BLaER1 (cell line): ENCODE results near the gene TSPAN9.

ENCODE experiments used
- H3K27ac ChIP-seq: shearing (Covaris generic); formaldehyde crosslinking; 2 replicates; pipeline ENCODE4 v1.8.1; 2022
- H3K27me3 ChIP-seq: shearing (Covaris generic); formaldehyde crosslinking; 2 replicates; pipeline ENCODE4 v1.8.1; 2022
- H3K36me3 ChIP-seq: shearing (Covaris generic); formaldehyde crosslinking; 2 replicates; pipeline ENCODE4 v1.8.1; 2022
- H3K4me1 ChIP-seq: shearing (Covaris generic); formaldehyde crosslinking; 2 replicates; pipeline ENCODE4 v1.8.1; 2022
- H3K4me2 ChIP-seq: shearing (Covaris generic); formaldehyde crosslinking; 2 replicates; pipeline ENCODE4 v1.8.1; 2022
- H3K4me3 ChIP-seq: shearing (Covaris generic); formaldehyde crosslinking; 2 replicates; pipeline ENCODE4 v1.8.1; 2022
- H3K9ac ChIP-seq: shearing (Covaris generic); formaldehyde crosslinking; 2 replicates; pipeline ENCODE4 v1.8.1; 2022
- H3K9me3 ChIP-seq: shearing (Covaris generic); formaldehyde crosslinking; 2 replicates; pipeline ENCODE4 v1.8.1; 2022
- H4K20me1 ChIP-seq: shearing (Covaris generic); formaldehyde crosslinking; 2 replicates; pipeline ENCODE4 v1.8.1; 2022
- Cebpa-rat ChIP-seq: shearing (Covaris generic); IDR thresholded peaks from 2 replicates; pipeline ENCODE4 v1.8.1; 2022

The TSPAN9 gene

GRCh38 chr12:3071710-3072109 lies 5.5 kb upstream of the TSPAN9 start:
- H3K27me3 ChIP-seq = 0 out of 2 replicates have a peak, but pooled peaks cover 4% of the 10 kb centered on the region
- no peak for TF ChIP-seq Cebpa-rat
- H3K9me3 ChIP-seq = no peaks in the 10 kb centered on the region
- H3K9ac ChIP-seq = no peak overlapping the region
- H3K4me3 ChIP-seq = no peak overlapping the region
- no peak overlapping the region for H3K4me2 ChIP-seq
- H3K36me3 ChIP-seq = no peaks in the 10 kb centered on the region
- peaks cover 73% of the 10 kb centered on the region for H3K4me1 ChIP-seq
- H4K20me1 ChIP-seq = no peaks in the 10 kb centered on the region
- no peak overlapping the region for H3K27ac ChIP-seq

- H3K9ac ChIP-seq = no peak overlapping the region
- H4K20me1 ChIP-seq = no peaks in the 10 kb centered on the region
- 0 out of 2 replicates have a peak, but pooled peaks cover 4% of the 10 kb centered on the region for H3K27me3 ChIP-seq
- no peak for TF ChIP-seq Cebpa-rat
- H3K36me3 ChIP-seq = no peaks in the 10 kb centered on the region
- no peak overlapping the region for H3K4me3 ChIP-seq
- peak overlapping the region; percentile 59 for H3K4me2 ChIP-seq
- no peak overlapping the region for H3K27ac ChIP-seq
- no peaks in the 10 kb centered on the region for H3K9me3 ChIP-seq
- H3K4me1 ChIP-seq = peaks cover 66% of the 10 kb centered on the region
Observed at GRCh38 chr12:3073438-3074250, 3.5 kb upstream of the TSPAN9 start.

GRCh38 chr12:3075315-3075714 lies 1.9 kb upstream of the TSPAN9 start:
- no peak overlapping the region for H3K27ac ChIP-seq
- no peaks in the 10 kb centered on the region for H3K9me3 ChIP-seq
- no peak for TF ChIP-seq Cebpa-rat
- peaks cover 59% of the 10 kb centered on the region for H3K4me1 ChIP-seq
- peak overlapping the region; percentile 59; the same call in 1 of the 2 replicates for H3K4me2 ChIP-seq
- no peaks in the 10 kb centered on the region for H3K36me3 ChIP-seq
- 0 out of 2 replicates have a peak, but pooled peaks cover 3% of the 10 kb centered on the region for H3K27me3 ChIP-seq
- H4K20me1 ChIP-seq = no peaks in the 10 kb centered on the region
- H3K4me3 ChIP-seq = no peak overlapping the region
- no peak overlapping the region for H3K9ac ChIP-seq

- H3K27ac ChIP-seq = peak overlapping the region; percentile 64
- peak overlapping the region; percentile 79 for H3K9ac ChIP-seq
- H3K27me3 ChIP-seq = no peaks in the 10 kb centered on the region
- no peaks in the 10 kb centered on the region for H3K9me3 ChIP-seq
- no peaks in the 10 kb centered on the region for H3K36me3 ChIP-seq
- no peaks in the 10 kb centered on the region for H4K20me1 ChIP-seq
- no peak for TF ChIP-seq Cebpa-rat
- H3K4me2 ChIP-seq = peak overlapping the region; percentile 98
- peak overlapping the region; percentile 79 for H3K4me3 ChIP-seq
- H3K4me1 ChIP-seq = peaks cover 50% of the 10 kb centered on the region
Observed at GRCh38 chr12:3077572-3078081, 448 bp downstream of the TSPAN9 start.

GRCh38 chr12:3078086-3078820 lies 1.1 kb downstream of the TSPAN9 start:
- H3K36me3 ChIP-seq = 0 out of 2 replicates have a peak, but pooled peaks cover under 1% of the 10 kb centered on the region
- H4K20me1 ChIP-seq = no peaks in the 10 kb centered on the region
- 0 out of 2 replicates have a peak, but pooled peaks cover 3% of the 10 kb centered on the region for H3K9me3 ChIP-seq
- H3K27me3 ChIP-seq = no peaks in the 10 kb centered on the region
- H3K9ac ChIP-seq = peak overlapping the region; percentile 79
- H3K4me1 ChIP-seq = peaks cover 47% of the 10 kb centered on the region
- peak overlapping the region; percentile 79 for H3K4me3 ChIP-seq
- no peak overlapping the region for H3K27ac ChIP-seq
- TF ChIP-seq Cebpa-rat = no peak
- peak overlapping the region; percentile 98 for H3K4me2 ChIP-seq

GRCh38 chr12:3081091-3081490 lies 3.9 kb downstream of the TSPAN9 start:
- Histone ChIP-seq H3K27ac (no peak overlapping the region), H3K27me3 (no peaks in the 10 kb centered on the region), H3K4me3 (no peak overlapping the region), H3K4me1 (peaks cover 30% of the 10 kb centered on the region), H3K36me3 (peaks cover 9% of the 10 kb centered on the region; the same call in 1 of the 2 replicates), H3K9ac (no peak overlapping the region), H4K20me1 (no peaks in the 10 kb centered on the region), H3K4me2 (no peak overlapping the region), H3K9me3 (0 out of 2 replicates have a peak, but pooled peaks cover 4% of the 10 kb centered on the region)
- TF ChIP-seq Cebpa-rat = no peak

- Histone ChIP-seq H3K4me1 (peaks cover 23% of the 10 kb centered on the region), H3K27me3 (no peaks in the 10 kb centered on the region), H3K36me3 (peaks cover 9% of the 10 kb centered on the region; the same call in 1 of the 2 replicates), H3K9me3 (0 out of 2 replicates have a peak, but pooled peaks cover 4% of the 10 kb centered on the region), H3K4me3 (no peak overlapping the region), H4K20me1 (no peaks in the 10 kb centered on the region), H3K4me2 (no peak overlapping the region), H3K9ac (no peak overlapping the region), H3K27ac (no peak overlapping the region)
- no peak for TF ChIP-seq Cebpa-rat
Observed at GRCh38 chr12:3081886-3082285, 4.7 kb downstream of the TSPAN9 start.

- Histone ChIP-seq H3K4me3 (no peak overlapping the region), H3K27me3 (no peaks in the 10 kb centered on the region), H4K20me1 (no peaks in the 10 kb centered on the region), H3K36me3 (peaks cover 9% of the 10 kb centered on the region; the same call in 1 of the 2 replicates), H3K9me3 (0 out of 2 replicates have a peak, but pooled peaks cover 4% of the 10 kb centered on the region), H3K27ac (peak overlapping the region; percentile 41; the same call in 1 of the 2 replicates), H3K4me1 (peaks cover 15% of the 10 kb centered on the region), H3K9ac (no peak overlapping the region), H3K4me2 (peak overlapping the region; percentile 42)
- TF ChIP-seq Cebpa-rat = no peak
Observed at GRCh38 chr12:3083241-3083920, 6.2 kb downstream of the TSPAN9 start.

GRCh38 chr12:3083921-3084347 lies 6.8 kb downstream of the TSPAN9 start:
- H3K4me1 ChIP-seq = peaks cover 12% of the 10 kb centered on the region
- no peaks in the 10 kb centered on the region for H3K27me3 ChIP-seq
- no peak overlapping the region for H3K4me3 ChIP-seq
- H3K27ac ChIP-seq = peak overlapping the region; percentile 41
- peak overlapping the region; percentile 42 for H3K4me2 ChIP-seq
- no peaks in the 10 kb centered on the region for H4K20me1 ChIP-seq
- peaks cover 9% of the 10 kb centered on the region; the same call in 1 of the 2 replicates for H3K36me3 ChIP-seq
- no peak for TF ChIP-seq Cebpa-rat
- H3K9me3 ChIP-seq = 0 out of 2 replicates have a peak, but pooled peaks cover 4% of the 10 kb centered on the region
- no peak overlapping the region for H3K9ac ChIP-seq
